DND-41 (cell line): ENCODE measurements around the gene DCAF15.

Experiments used
- ATAC-seq: fragments of 200-7000 bp; cut with Tn5 transposase; 3 replicates; pipeline ENCODE4 v1.9.1; 2021; ENCODE audit warnings: low read depth; ENCODE audit not compliant: insufficient read depth
- DNase-seq: peaks from one replicate; pipeline ENCODE4 v3.0.0-alpha.2; 2020
- H2AFZ ChIP-seq: 2 replicates; pipeline ENCODE4 v1.6.0; 2012; ENCODE audit warnings: low read depth, low read length
- H3K27ac ChIP-seq: 2 replicates; pipeline ENCODE4 v1.5.1; 2012; ENCODE audit warnings: low read length, inconsistent platforms
- H3K27me3 ChIP-seq: fragments of 200-600 bp; sonication (generic); 2 replicates; pipeline ENCODE4 v1.6.0; 2012; ENCODE audit warnings: low read length, mild to moderate bottlenecking, inconsistent platforms; ENCODE audit not compliant: insufficient read depth, poor library complexity
- H3K36me3 ChIP-seq: 2 replicates; pipeline ENCODE4 v1.5.1; 2012; ENCODE audit warnings: low read length, inconsistent platforms; ENCODE audit not compliant: insufficient read depth
- H3K4me1 ChIP-seq: 2 replicates; pipeline ENCODE4 v1.5.1; 2012; ENCODE audit warnings: mild to moderate bottlenecking, low read length; ENCODE audit not compliant: insufficient read depth
- H3K4me2 ChIP-seq: 2 replicates; pipeline ENCODE4 v1.6.0; 2012; ENCODE audit warnings: mild to moderate bottlenecking, moderate library complexity, low read length, inconsistent platforms; ENCODE audit not compliant: insufficient read depth
- H3K4me3 ChIP-seq, 2 experiments: fragments of 200-600 bp in 1 of 2; shearing (Covaris generic) in 1 of 2; 2 replicates each; pipeline ENCODE4 v1.5.1; 2012 to 2016; ENCODE audit warnings: inconsistent platforms in 2 of 2, low read length in 2 of 2, mild to moderate bottlenecking in 2 of 2, low read depth in 1 of 2, moderate library complexity in 1 of 2
- H3K79me2 ChIP-seq: 2 replicates; pipeline ENCODE4 v1.6.0; 2012; ENCODE audit warnings: low read length, inconsistent platforms; ENCODE audit not compliant: insufficient read depth
- H3K9ac ChIP-seq: 2 replicates; pipeline ENCODE4 v1.6.0; 2012; ENCODE audit warnings: low read depth, mild to moderate bottlenecking, inconsistent platforms, low read length, moderate library complexity
- H3K9me3 ChIP-seq: 2 replicates; pipeline ENCODE4 v1.5.1; 2012; ENCODE audit warnings: low read length, moderate library complexity, mild to moderate bottlenecking, inconsistent platforms; ENCODE audit not compliant: insufficient read depth, severe bottlenecking
- H4K20me1 ChIP-seq: 2 replicates; pipeline ENCODE4 v1.6.0; 2012; ENCODE audit warnings: low read length; ENCODE audit not compliant: insufficient read depth
- EZH2 ChIP-seq: IDR thresholded peaks from 3 replicates; pipeline ENCODE4 v1.6.1; 2012; ENCODE audit warnings: borderline replicate concordance, low read depth, mild to moderate bottlenecking, moderate library complexity, low read length, inconsistent platforms; ENCODE audit not compliant: severe bottlenecking
- TF ChIP-seq, protein P1 (sequence below): IDR thresholded peaks from 2 replicates; pipeline ENCODE4 v1.5.1; 2012; ENCODE audit warnings: borderline replicate concordance, low read length, moderate library complexity, mild to moderate bottlenecking; ENCODE audit not compliant: poor library complexity, severe bottlenecking; ENCODE audit errors: extremely low read depth

The DCAF15 gene

DNA sequence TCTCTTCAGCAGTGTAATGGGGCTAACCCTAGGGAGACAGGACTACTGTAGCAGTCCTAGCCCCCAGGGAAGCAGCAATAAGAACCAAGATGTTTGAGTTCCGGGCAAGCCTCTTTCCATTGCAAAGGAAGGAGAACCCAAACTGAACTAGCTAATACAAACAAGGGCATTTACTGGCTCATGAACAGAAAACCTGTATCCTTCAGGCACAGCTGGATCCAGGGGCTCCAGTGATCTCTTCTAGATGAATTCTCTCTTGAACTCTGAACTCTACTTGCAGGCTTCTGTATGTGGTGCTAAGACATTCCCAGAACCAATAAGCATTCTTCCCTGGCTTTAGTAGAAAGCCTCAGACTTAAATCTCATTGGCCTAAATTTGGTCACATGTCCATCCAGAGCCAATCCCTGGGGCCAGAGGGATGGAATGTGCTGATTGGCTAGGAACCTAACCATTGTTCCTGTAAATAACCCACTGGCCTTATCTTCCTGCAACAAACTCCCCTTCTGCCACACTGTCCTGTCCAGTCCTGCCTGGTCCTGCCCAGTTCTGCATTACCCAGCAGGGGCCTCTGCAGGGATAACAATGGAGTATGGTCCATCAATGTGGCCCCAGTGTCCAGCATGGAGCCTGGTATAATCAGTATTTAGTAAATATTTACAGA is 10.2 kb upstream of the DCAF15 start:
- no peaks in the 10 kb centered on the region for H3K27me3 ChIP-seq
- peak; percentile 14; the same call in 1 of the 3 replicates for ATAC-seq
- H3K4me3 ChIP-seq: no peak overlapping the region
- no peaks in the 10 kb centered on the region for H3K4me1 ChIP-seq
- no peaks in the 10 kb centered on the region for H3K36me3 ChIP-seq
- no peaks in the 10 kb centered on the region for H4K20me1 ChIP-seq
- DNase-seq: no peak
- no peak overlapping the region for H3K4me2 ChIP-seq
- H3K79me2 ChIP-seq: no peaks in the 10 kb centered on the region
- no peak overlapping the region for H3K9ac ChIP-seq
- peak overlapping the region; percentile 16; the same call in 1 of the 2 replicates for H2AFZ ChIP-seq
- no peak for TF ChIP-seq EZH2
- TF ChIP-seq, protein P1, sequence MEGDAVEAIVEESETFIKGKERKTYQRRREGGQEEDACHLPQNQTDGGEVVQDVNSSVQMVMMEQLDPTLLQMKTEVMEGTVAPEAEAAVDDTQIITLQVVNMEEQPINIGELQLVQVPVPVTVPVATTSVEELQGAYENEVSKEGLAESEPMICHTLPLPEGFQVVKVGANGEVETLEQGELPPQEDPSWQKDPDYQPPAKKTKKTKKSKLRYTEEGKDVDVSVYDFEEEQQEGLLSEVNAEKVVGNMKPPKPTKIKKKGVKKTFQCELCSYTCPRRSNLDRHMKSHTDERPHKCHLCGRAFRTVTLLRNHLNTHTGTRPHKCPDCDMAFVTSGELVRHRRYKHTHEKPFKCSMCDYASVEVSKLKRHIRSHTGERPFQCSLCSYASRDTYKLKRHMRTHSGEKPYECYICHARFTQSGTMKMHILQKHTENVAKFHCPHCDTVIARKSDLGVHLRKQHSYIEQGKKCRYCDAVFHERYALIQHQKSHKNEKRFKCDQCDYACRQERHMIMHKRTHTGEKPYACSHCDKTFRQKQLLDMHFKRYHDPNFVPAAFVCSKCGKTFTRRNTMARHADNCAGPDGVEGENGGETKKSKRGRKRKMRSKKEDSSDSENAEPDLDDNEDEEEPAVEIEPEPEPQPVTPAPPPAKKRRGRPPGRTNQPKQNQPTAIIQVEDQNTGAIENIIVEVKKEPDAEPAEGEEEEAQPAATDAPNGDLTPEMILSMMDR: no peak
- H3K27ac ChIP-seq: no peak overlapping the region
- no peaks in the 10 kb centered on the region for H3K9me3 ChIP-seq

DNA sequence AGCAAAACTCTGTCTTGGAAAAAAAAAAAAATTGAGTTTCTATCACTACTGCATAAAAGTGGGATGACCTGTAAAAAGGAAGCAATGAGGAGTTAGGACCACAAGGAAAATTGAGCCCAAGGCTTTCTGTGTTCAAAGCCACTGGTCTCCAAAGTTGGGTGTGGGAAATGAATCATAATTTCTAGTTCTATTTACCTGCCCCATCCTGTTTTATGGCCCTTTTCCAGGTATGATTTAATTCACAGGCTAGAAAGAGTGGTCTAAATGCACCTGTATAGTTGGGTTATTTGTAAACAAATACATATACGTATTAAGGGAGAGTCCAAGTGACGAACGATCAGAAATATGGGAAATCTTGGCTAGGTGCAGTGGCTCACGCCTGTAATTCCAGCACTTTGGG is 5.9 kb upstream of the DCAF15 start:
- Histone ChIP-seq H3K9ac (no peak overlapping the region), H3K27ac (no peak overlapping the region), H3K4me2 (no peak overlapping the region), H2AFZ (no peak overlapping the region), H3K27me3 (no peaks in the 10 kb centered on the region), H3K36me3 (no peaks in the 10 kb centered on the region), H3K4me3 (no peak overlapping the region), H3K79me2 (no peaks in the 10 kb centered on the region), H3K4me1 (peaks cover 2% of the 10 kb centered on the region), H3K9me3 (no peaks in the 10 kb centered on the region), H4K20me1 (no peaks in the 10 kb centered on the region)
- DNase-seq (no peak), ATAC-seq (no peak)
- TF ChIP-seq EZH2: no peak
- TF ChIP-seq, protein P1: no peak

DNA sequence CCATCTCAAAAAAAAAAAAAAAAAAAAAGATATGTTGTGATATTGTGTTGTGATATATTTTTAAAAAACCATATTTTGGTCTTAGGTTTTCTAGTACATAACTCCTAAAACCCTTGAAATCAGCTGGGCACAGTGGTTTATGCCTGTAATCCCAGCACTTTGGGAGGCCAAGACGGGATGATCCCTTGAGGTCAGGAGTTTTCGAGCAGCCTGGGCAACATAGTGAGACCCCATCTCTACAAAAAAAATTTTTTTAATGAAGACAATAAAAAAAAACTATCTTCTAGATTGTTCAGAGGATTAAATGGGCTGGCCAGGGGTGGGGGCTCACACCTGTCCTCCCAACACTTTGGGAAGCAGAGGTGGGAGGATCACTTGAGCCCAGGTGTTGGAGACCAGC is 1.3 kb upstream of the DCAF15 start:
- ATAC-seq: no peak

More for the DNA sequence above, 1.3 kb upstream of the DCAF15 start:
- peaks cover 23% of the 10 kb centered on the region for H3K4me1 ChIP-seq
- TF ChIP-seq, protein P1: no peak
- TF ChIP-seq EZH2: no peak
- peaks cover 33% of the 10 kb centered on the region for H3K79me2 ChIP-seq
- H3K4me3 ChIP-seq: no peak overlapping the region
- H3K27me3 ChIP-seq: no peaks in the 10 kb centered on the region
- no peaks in the 10 kb centered on the region for H3K9me3 ChIP-seq
- DNase-seq: no peak
- no peak overlapping the region for H2AFZ ChIP-seq
- no peak overlapping the region for H3K4me2 ChIP-seq
- peaks cover 23% of the 10 kb centered on the region for H4K20me1 ChIP-seq
- no peak overlapping the region for H3K27ac ChIP-seq
- H3K9ac ChIP-seq: no peak overlapping the region
- H3K36me3 ChIP-seq: peaks cover 28% of the 10 kb centered on the region
